ENCODE data around the gene POMP. TPM values are rescaled to one million over a fixed set of nuclear protein-coding genes. Genes with fewer than 3 reads are reported as not detected.

POMP gene, protein sequence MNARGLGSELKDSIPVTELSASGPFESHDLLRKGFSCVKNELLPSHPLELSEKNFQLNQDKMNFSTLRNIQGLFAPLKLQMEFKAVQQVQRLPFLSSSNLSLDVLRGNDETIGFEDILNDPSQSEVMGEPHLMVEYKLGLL
- 100 to 1,000 TPM; 134 TPM for total RNA-seq

DNA sequence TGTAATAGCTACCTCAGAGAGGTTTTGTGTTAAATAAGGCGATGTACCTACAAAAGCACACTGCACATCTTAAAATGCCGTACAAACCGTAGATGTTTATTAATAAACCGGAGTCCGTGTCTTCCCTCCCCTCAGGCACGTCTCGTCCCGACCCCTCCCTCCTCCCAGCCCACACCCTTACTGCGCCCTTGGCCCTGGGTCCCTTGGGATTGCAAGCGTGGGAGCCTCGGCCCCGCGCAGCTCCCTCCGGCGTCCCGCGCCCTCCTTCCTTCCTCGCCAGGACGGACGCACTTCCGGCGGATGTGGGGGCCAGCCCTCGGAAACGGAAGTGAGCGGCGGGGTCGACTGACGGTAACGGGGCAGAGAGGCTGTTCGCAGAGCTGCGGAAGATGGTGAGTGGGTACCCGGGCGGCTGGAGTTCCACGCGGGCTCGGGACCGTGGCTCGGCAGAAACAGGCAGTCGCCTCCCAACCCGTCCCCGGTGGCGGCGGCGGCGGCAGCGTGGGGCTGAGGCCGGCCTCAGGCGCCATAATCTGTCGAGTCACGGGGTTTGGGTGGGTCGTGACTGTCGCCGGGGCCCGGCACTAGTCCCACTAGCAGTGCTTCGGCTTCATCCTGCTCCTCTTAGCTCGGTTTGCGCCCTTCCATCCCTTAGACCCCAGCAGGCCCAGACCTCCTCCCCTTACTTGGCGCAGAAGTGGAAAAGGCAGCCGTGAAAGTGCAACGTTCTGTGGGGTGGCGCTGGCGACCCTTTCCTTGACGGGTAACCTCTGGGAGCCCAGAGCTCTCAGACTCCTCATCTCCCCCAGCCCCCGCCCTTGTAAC, at the start of gene POMP:
TSS of gene POMP (plus strand) at position 335 of the 825 bp plus-strand sequence. CDS start at position 390, 55 bp downstream.
- Mint-ChIP-seq H3K36me3 (peaks cover 53% of the 10 kb centered on the region), H3K9me3 (no peaks in the 10 kb centered on the region), H3K27ac (peak within 1 kb of the TSS; percentile 99), H3K4me3 (peak within 1 kb of the TSS; percentile 99), H3K27me3 (no peaks in the 10 kb centered on the region), H3K4me1 (peaks cover 46% of the 10 kb centered on the region)
- peak; percentile 91 for DNase-seq

- Mint-ChIP-seq H3K9me3 (no peaks in the 10 kb centered on the region), H3K27ac (no peak overlapping the region), H3K4me3 (no peak overlapping the region), H3K27me3 (no peaks in the 10 kb centered on the region), H3K36me3 (no peaks in the 10 kb centered on the region), H3K4me1 (peaks cover 19% of the 10 kb centered on the region)
- DNase-seq: no peak
Observed at GRCh38 chr13:28609381-28609780, 49.5 kb upstream of the POMP start.

DNA sequence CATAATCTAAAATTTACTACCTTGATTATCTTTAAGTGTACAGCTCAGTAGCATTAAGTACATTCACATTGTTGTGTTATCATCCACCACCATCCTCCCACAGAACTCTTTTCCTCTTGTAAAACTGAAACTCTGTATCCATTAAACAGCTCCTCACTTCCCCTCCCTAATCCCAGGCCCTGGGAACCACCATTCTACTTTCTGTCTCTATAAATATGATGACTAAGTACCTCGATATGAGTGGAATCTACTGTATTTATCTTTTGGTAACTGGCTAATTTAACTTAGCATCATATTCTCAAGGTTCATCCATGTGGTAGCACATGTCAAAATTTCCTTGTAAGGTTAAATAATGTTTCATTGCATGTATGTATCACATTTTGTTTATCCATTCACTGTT, 49.0 kb upstream of the POMP start:
- Mint-ChIP-seq H3K36me3 (no peaks in the 10 kb centered on the region), H3K27ac (no peak overlapping the region), H3K4me1 (peaks cover 19% of the 10 kb centered on the region), H3K9me3 (no peaks in the 10 kb centered on the region), H3K4me3 (no peak overlapping the region), H3K27me3 (no peaks in the 10 kb centered on the region)
- no peak for DNase-seq

- no peak for DNase-seq
- H3K4me3 Mint-ChIP-seq: no peak overlapping the region
- peaks cover 19% of the 10 kb centered on the region for H3K4me1 Mint-ChIP-seq
Observed at GRCh38 chr13:28610996-28611395, 47.9 kb upstream of the POMP start.

DNA sequence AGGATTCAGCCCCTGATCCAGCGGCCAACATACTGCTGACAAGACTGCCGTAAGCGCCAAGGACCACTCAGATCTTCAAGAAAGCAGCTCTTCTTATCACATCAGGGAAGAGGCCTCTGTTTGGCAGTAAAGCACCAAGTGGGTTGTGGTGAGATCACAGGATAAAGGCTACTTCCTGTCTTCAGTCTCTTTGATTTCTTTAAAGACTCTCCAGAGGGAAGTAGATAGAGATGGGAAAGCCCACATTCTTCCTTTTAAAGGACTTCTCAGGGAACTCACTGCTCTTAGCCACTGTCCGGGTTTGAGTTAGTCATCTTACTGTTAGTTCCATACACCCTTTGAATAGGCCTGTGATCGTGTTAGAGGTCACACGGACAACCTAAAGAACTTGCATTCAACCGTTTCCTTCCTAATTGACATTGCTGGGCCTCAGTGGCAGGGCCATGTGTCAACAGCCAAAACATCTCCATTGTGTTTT, 47.2 kb upstream of the POMP start:
- Mint-ChIP-seq H3K27ac (no peak overlapping the region), H3K36me3 (no peaks in the 10 kb centered on the region), H3K4me3 (no peak overlapping the region), H3K27me3 (no peaks in the 10 kb centered on the region), H3K9me3 (no peaks in the 10 kb centered on the region), H3K4me1 (peaks cover 19% of the 10 kb centered on the region)
- no peak for DNase-seq

More at GRCh38 chr13:28610996-28611395, 47.9 kb upstream of the POMP start:
- no peaks in the 10 kb centered on the region for H3K9me3 Mint-ChIP-seq
- H3K27ac Mint-ChIP-seq: no peak overlapping the region
- H3K36me3 Mint-ChIP-seq: no peaks in the 10 kb centered on the region
- H3K27me3 Mint-ChIP-seq: no peaks in the 10 kb centered on the region

- Mint-ChIP-seq H3K9me3 (no peaks in the 10 kb centered on the region), H3K27ac (no peak overlapping the region), H3K27me3 (no peaks in the 10 kb centered on the region), H3K36me3 (no peaks in the 10 kb centered on the region), H3K4me1 (peaks cover 19% of the 10 kb centered on the region), H3K4me3 (no peak overlapping the region)
- DNase-seq: no peak
Observed at GRCh38 chr13:28613562-28613961, 45.4 kb upstream of the POMP start.

DNA sequence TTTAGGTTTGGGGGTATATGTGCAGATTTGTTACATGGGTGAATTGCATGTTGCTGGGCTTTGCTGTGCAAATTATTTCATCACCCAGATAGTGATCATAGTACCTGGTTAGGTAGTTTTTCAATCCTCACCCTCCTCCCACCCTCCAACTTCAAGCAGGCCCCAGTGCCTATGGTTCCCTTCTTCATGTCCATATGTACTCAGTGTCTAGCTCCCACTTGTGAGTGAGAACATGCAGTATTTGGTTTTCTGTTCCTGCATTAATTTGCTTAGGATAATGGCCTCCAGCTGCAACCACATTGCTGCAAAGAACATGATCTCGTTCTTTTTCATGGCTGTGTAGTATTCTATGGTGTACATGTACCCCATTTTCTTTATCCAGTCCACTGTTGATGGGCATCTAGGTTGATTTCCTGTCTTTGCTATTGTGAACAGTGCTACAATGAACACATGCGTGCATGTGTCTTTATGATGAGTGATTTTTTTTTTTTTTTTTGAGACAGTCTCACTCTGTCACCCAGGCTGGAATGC, 42.9 kb upstream of the POMP start:
- no peaks in the 10 kb centered on the region for H3K27me3 Mint-ChIP-seq
- H3K36me3 Mint-ChIP-seq: no peaks in the 10 kb centered on the region
- no peaks in the 10 kb centered on the region for H3K9me3 Mint-ChIP-seq
- H3K4me1 Mint-ChIP-seq: peaks cover 15% of the 10 kb centered on the region
- H3K27ac Mint-ChIP-seq: no peak overlapping the region
- H3K4me3 Mint-ChIP-seq: no peak overlapping the region
- no peak for DNase-seq

- Mint-ChIP-seq H3K27ac (no peak overlapping the region), H3K27me3 (no peaks in the 10 kb centered on the region), H3K4me3 (no peak overlapping the region), H3K9me3 (no peaks in the 10 kb centered on the region), H3K36me3 (no peaks in the 10 kb centered on the region), H3K4me1 (no peaks in the 10 kb centered on the region)
- no peak for DNase-seq
Observed at GRCh38 chr13:28618230-28618994, 40.5 kb upstream of the POMP start.

DNA sequence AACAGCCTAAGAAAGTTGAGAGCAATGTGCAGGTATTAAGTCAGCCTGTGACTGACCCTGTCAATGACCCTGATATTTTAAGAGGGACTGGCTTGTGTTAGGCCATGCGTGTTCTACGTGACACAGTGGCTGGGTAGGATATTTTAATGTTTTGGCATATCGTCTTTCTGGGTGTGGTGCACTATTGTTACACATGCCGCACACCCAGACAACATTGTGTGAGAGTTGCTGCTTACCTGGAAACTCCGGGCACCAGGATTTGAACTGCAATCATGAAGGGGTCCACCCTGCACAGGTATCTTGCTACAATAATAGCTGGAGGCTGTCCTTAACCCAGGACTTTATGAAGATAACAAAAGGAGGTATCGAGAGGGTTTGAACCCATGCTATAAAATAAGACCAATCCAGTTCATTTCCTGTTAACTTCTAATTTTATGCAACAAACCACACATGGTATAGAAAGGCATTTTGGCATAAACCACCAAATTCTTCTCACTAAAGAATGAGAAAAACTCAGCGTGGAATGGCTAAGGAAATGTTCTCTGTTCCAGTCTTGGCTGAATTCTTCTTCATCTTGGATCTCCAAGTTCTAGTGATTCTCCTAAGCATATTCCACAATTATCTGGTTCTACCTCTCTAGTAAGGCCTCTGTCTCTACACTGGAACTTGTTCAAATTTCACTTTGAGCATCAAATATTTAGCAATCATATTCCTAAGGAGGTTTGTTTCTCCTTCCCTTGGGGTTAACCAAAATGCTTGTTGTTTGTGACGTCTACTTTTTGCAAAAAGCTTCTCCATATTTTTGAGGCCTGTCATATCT, 38.7 kb upstream of the POMP start:
- H3K36me3 Mint-ChIP-seq: no peaks in the 10 kb centered on the region
- H3K4me3 Mint-ChIP-seq: no peak overlapping the region
- no peak for DNase-seq
- no peaks in the 10 kb centered on the region for H3K27me3 Mint-ChIP-seq
- H3K27ac Mint-ChIP-seq: no peak overlapping the region
- H3K4me1 Mint-ChIP-seq: peaks cover 5% of the 10 kb centered on the region
- no peaks in the 10 kb centered on the region for H3K9me3 Mint-ChIP-seq

DNA sequence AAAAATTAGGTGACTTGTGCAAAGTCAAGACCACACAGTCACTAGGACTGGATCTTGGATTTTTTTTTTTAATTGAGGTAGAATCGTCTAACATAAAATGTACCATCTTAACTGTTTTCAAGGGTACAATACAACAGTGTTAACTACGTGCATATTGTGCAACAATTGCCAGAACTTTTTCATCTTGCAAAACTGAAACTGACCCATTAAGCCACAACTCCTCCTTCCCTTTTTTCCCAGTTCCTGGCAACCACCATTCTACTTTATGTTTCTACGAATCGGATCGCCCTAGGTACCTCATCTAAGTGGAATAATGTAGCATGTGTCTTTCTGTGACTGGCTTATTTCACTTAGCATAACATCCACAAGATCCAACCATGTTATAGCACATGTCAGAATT, 37.5 kb upstream of the POMP start:
- no peaks in the 10 kb centered on the region for H3K27me3 Mint-ChIP-seq
- peaks cover 5% of the 10 kb centered on the region for H3K4me1 Mint-ChIP-seq
- DNase-seq: no peak
- H3K36me3 Mint-ChIP-seq: no peaks in the 10 kb centered on the region
- H3K27ac Mint-ChIP-seq: no peak overlapping the region
- no peak overlapping the region for H3K4me3 Mint-ChIP-seq
- no peaks in the 10 kb centered on the region for H3K9me3 Mint-ChIP-seq

DNA sequence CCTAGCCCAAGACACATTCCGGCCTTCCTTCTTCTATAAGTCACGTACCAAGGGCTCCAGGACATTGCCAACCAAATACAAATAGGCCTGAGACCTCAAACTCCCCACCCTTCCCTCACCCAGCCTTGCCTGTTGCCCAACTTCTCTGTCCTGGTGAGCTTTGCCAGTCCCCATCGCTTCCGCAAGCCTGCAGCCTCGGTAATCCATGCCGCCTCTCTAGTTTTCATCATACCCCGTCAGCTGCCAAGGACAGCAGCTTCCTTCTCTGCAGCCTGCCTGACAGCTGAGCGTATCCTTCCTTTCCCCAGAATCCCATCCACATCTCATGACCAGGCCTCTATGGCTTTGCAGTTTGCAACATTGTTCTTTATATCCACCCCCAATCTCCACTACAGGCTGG, 36.6 kb upstream of the POMP start:
- H3K27ac Mint-ChIP-seq: no peak overlapping the region
- H3K27me3 Mint-ChIP-seq: no peaks in the 10 kb centered on the region
- peaks cover 5% of the 10 kb centered on the region for H3K4me1 Mint-ChIP-seq
- no peaks in the 10 kb centered on the region for H3K9me3 Mint-ChIP-seq
- no peaks in the 10 kb centered on the region for H3K36me3 Mint-ChIP-seq
- DNase-seq: no peak
- no peak overlapping the region for H3K4me3 Mint-ChIP-seq

DNA sequence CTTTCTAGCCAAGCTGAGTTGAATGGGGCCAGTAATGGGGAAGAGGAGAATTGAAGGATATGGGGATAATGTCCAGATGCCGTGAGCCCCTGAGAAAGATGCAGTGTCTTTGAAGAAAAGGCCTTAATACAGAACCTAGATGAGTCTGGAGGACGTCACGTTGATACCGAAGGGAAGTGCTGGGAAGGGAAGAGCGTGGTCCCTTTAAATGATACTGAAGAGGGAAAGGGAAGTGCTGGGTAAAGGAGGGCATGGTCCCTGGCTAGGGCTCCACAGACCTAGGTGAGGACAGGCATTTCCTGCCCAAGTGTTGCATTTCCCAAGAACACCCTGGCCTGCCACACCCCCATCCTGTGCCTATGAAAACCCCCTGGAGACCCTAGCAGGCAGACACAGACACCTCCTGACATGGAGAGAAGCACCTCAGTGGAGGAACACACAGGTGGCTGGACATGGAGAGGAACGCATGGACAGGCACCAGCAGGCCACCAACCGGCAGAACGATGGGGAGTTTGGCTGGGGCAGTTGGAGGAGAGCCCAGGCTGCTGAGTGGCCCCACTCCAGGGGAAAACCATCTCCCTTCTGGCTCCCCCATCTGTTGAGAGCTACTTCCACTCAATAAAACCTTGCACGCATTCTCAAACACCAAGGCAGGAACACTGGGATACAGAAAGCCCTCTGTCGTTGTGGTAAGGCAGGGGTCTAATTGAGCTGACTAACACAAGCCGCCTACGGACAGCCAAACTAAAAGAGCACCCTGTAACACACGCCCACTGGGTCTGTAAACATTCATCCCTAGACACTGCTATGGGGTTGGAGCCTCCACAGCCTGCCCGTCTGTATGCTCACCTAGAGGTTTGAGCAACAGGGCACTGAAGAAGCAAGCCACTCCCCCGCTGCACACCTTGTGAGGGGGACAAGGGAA, 34.9 kb upstream of the POMP start:
- Mint-ChIP-seq H3K4me3 (no peak overlapping the region), H3K4me1 (peaks cover 5% of the 10 kb centered on the region), H3K27ac (no peak overlapping the region), H3K36me3 (no peaks in the 10 kb centered on the region), H3K27me3 (no peaks in the 10 kb centered on the region), H3K9me3 (no peaks in the 10 kb centered on the region)
- no peak for DNase-seq

- Mint-ChIP-seq H3K4me3 (no peak overlapping the region), H3K27ac (no peak overlapping the region), H3K27me3 (peaks cover 3% of the 10 kb centered on the region), H3K9me3 (no peaks in the 10 kb centered on the region), H3K36me3 (no peaks in the 10 kb centered on the region), H3K4me1 (peaks cover 5% of the 10 kb centered on the region)
- no peak for DNase-seq
Observed at GRCh38 chr13:28624707-28625432, 34.1 kb upstream of the POMP start.
